KG1 (cell line): ENCODE data around the gene MROH2A.

Source experiments
- DNase-seq: peaks from one replicate; lab custom pipeline; 2025; lab: John Stamatoyannopoulos, UW

The MROH2A gene

GRCh38 chr2:233835230-233836186 lies 57.4 kb downstream of the MROH2A start:
- DNase-seq = no peak

- DNase-seq = no peak
Measured at GRCh38 chr2:233836359-233836758, 58.2 kb downstream of the MROH2A start.

DNA sequence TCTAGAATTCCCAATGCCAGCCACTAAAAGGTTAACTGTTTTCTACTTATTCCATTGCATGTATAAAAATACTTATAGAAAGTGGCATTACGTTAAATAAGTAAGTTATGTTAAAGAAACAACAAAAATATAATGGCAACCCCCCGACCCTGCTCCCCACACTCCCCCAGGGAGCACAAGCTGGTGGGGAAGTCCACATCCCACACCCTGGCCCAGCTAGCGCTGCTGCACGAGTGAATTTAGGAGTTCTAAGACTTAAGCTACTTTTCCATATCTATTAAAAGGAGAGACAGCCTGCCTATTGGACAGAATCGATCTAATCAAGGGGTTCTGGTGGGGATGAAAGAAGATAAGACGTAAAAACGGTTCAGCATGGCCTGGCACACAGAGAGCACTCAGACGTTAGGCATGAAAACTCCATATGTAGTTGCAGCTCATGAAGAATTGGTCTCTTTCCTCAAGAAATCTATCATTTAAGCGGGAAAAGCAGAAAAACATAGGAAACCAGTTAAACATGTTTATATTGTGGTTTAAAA lies 59.6 kb downstream of the MROH2A start:
- no peak for DNase-seq

DNA sequence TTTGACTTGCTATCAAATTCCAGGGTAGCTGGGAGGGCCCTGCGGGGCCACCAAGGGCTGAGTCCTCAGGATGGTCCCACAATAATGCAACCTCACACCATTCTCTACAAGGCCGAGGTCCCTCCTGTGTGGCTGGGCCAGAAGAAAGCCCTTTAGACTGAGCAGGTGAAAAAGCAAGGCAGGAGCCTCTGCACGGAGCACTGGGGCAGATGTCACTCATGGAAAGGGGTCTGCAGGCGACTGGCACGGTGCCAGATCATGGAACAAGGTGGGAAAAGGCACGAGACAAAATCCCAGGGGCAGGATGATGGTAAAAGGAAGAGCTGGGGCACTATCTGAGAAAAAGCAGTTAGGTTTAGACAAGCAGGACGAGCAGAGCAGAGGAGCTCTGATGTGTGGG lies 60.1 kb downstream of the MROH2A start:
- no peak for DNase-seq

DNA sequence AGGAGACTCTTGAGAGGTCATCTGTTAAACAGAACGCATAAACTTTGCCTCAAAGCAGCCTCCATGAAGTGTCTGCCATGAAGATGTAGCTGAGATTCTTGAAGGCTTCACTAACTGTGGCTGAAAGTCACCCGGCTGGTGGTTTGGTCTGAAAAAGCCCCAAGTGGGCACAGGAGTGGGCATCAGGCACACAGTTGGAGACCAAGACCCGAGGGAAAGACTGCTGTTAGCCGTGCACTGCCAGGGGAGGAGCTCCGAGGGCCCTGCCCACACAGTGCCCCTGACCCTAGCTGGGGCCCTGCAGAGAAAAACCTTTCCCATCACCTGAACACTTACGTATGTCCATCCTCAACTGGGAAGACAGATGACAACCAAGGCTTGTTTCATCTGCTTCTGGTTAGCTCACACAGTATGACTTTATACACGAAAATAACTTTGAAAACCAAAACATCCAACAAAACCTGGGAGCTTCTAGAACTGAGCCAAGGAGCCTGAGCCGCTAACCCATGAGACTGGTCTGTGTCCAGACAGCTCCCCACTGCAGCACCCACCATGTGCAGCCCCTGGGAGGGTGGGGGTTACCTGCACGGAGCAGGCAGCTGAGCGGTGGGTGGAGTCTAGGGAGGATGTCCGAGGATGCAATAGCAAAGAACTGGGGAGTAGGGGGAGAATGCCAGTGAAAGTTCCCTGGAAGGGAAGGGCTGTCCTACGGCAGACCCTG lies 60.8 kb downstream of the MROH2A start:
- no peak for DNase-seq

- DNase-seq = no peak
Measured at GRCh38 chr2:233839447-233839820, 61.3 kb downstream of the MROH2A start.

GRCh38 chr2:233840520-233840919 lies 62.4 kb downstream of the MROH2A start:
- no peak for DNase-seq

GRCh38 chr2:233841183-233841582 lies 63.1 kb downstream of the MROH2A start:
- no peak for DNase-seq

DNA sequence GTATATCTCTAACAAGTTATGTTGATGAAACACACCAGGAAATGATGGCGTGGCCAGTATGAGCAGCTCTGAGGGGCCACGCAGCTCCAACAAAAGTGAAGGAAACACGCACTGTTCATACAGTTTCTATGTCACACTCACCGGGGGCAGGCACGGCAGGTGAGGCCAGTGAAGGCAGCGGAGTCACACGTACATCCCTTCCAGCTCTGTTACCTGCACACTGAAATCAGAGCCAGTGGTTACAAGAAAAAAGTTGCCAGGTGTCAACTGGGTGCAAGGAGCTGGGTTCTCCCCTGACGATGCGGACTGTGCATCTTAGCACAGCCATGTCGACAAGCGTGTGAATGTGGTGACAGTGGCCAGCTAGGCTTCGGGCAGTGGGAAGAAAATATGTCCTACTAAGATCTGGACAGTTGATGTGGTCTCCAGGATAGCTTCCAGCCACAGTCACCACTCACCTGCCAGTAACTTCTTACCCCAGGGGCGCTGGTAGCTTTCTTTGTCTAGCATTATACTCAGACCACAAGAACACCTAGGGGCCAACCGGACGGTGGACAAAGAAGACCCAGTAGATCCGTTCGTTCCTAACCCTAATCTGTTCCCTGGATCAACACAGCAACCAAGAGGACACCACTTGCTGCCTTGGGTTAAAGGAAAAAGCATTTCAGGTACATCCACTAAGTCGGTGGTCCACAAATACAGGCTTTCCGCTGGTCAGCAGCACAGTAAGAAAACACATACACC lies 66.1 kb downstream of the MROH2A start:
- DNase-seq = no peak

DNA sequence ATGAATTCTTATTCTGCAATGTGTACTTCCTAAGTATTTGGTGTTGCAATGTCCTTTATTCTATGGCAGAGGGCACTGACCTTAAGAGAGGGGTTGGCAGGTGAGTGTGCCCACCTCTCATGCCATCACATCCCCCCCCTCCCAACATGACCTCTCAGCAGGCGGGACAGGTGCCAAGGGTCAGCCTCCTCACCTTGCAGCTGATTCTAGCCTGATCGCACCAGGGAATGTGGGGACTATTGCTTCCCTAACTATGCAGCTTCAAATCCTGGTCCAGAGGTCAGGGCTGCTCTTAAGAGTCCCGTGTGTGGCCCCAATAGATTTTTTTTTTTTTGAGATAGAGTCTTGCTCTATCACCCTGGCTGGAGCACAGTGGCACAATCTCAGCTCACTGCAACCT lies 66.7 kb downstream of the MROH2A start:
- no peak for DNase-seq

DNA sequence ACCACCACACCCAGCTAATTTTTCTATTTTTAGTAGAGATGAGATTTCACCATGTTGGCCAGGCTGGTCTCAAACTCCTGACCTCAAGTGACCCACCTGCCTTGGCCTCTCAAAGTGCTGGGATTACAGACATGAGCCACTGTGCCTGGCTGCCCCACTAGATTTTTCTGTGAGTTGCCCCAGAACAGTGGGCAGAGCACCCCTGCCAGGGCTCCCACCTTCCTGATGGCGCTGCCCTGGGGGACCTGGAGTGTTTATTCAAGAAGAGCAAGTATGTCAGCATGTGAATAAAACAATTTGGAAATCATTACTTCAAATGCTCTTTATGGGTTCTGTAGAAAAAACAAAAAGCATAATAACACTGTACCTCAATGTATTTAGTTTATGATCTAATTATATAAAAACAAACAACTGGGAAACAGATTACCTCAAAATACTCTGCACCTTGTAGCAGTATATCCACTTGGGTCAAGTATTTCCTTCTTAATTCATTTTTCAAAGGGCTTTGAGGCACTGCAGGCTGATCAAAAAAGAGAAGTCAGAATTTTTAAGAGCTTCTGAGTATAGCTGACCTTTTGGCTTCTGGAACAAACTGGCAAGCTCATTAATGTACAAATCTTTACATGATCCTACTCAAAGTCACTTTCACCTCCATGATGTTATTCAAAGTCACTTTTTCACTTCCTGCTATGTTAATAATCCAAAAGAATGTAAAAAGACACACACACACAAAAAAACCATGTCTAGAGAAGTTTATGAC lies 67.4 kb downstream of the MROH2A start:
- no peak for DNase-seq

- DNase-seq = no peak
Measured at GRCh38 chr2:233846387-233847247, 68.5 kb downstream of the MROH2A start.

DNA sequence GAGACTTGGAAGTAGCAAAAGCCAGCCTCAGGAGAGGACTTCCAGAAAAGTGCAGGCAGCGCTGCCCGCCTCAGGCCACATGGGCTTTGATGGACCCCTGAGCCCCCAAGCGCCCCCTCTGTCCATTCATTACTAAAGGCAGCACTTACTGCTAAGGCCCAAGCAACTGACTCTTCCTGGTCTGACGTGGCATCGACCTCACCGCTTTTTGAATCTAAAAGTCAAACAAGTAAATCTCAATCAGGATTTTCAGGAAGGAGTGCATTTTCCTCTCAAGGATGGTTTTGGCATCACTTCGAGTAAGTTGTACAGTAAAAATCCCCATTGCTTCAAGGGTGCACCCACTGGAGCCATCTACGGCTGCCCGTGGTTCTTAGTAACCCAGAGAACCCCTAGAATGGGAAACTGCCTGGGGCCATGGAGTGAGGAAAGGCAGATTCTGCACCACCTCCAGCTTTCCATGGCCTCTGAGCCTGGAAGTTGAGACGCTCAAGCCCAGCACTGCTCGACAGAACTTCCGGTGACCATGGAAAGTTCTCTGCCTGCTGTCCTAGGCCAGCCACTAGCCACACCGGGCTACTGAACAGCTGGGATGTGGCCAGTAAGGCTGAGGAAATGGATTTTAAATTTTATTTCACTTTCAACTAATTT lies 69.2 kb downstream of the MROH2A start:
- no peak for DNase-seq

- no peak for DNase-seq
Measured at GRCh38 chr2:233848276-233848675, 70.1 kb downstream of the MROH2A start.

DNA sequence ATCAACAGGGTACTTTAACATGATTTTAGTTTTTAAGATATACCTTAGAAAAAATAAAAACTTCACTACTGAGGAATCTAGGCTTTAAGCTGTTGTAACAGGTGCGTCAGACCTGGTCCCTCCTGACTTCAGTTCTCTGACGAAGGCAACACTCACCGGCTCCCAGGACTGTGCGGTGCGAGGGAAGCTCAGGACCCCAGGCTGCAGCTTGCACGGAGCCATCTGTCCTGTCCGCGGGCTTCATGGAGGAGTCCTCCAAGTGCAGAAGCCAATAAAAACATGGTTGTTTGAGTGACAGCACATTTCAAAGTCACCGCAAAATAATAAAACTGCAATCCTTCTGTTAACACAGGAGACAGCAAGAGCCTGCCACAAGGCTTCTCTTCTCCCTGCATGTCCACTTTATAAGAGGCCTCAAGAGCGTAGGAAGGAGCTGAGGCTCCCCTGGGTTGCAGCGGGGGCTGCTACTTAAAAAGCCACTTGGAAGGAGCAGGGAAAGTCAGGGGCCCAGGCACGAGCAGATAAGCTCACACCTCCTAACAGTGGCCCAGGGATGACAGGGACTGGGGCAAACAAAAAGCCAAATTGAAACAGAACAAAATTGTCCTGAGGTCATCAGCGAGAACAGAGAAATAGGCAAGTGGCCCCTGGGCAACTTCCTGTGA lies 71.6 kb downstream of the MROH2A start:
- no peak for DNase-seq

GRCh38 chr2:233850745-233851144 lies 72.6 kb downstream of the MROH2A start:
- no peak for DNase-seq

- DNase-seq = no peak
Measured at GRCh38 chr2:233851169-233851568, 73.0 kb downstream of the MROH2A start.

GRCh38 chr2:233852056-233852455 lies 73.9 kb downstream of the MROH2A start:
- no peak for DNase-seq

GRCh38 chr2:233853353-233853752 lies 75.2 kb downstream of the MROH2A start:
- no peak for DNase-seq

- DNase-seq = no peak
Measured at GRCh38 chr2:233853883-233854240, 75.7 kb downstream of the MROH2A start.
